SK-N-SH (cell line): ENCODE results near the gene GALNT18.

ENCODE experiments used
- NRF1 ChIP-seq: IDR thresholded peaks from 2 replicates; pipeline ENCODE4 v1.6.1; 2012; ENCODE audit warnings: low read depth, mild to moderate bottlenecking, low read length
- RCOR1 ChIP-seq: fragments of 150-350 bp; IDR thresholded peaks from 2 replicates; pipeline ENCODE4 v1.6.1; 2017; ENCODE audit warnings: antibody characterized with exemption, low read length
- TF ChIP-seq, protein P1 (sequence below): fragments of 150-350 bp; IDR thresholded peaks from 2 replicates; pipeline ENCODE4 v1.6.1; 2017; ENCODE audit warnings: antibody characterized with exemption, low read length, low read depth, borderline replicate concordance

DNA sequence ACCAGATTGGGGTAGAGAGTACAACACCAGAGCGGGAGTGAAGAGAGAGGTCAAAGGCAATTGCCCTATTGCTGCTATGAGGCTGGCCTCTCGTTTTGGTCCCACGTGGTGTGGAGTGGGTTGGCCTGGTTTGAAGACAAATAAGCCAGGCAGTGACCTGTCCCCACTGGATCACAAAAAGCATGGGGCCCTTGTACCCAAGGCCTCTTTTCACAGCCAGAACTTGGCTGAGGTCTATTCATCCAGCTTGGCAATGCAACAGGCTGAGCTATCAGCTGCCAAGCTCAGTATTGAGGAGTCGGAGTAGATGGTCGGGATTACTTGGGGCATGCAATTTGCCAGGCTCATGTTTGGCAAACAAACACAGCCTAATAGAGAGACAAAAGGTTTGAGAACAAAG is 19.2 kb upstream of the GALNT18 start:
- TF ChIP-seq NRF1 (no peak), RCOR1 (no peak)
- TF ChIP-seq, protein P1, sequence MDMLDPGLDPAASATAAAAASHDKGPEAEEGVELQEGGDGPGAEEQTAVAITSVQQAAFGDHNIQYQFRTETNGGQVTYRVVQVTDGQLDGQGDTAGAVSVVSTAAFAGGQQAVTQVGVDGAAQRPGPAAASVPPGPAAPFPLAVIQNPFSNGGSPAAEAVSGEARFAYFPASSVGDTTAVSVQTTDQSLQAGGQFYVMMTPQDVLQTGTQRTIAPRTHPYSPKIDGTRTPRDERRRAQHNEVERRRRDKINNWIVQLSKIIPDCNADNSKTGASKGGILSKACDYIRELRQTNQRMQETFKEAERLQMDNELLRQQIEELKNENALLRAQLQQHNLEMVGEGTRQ, result no peak
